Esophagus muscularis mucosa (tissue), 3 donors: ENCODE measurements around the gene CST4.

Experiments used
- CTCF ChIP-seq, 3 experiments: fragments of 200-600 bp in 2 of 3; fragments of 450-650 bp in 1 of 3; sonication (generic) in 2 of 3; IDR thresholded peaks; one replicate each; pipeline ENCODE4 v1.5.1; 2017 to 2019; ENCODE audit warnings: antibody characterized with exemption in 3 of 3, mild to moderate bottlenecking in 2 of 3, moderate library complexity in 1 of 3
- POLR2A ChIP-seq: fragments of 450-650 bp; IDR thresholded peaks from one replicate; pipeline ENCODE4 v1.6.1; 2017; ENCODE audit warnings: antibody characterized with exemption, moderate library complexity, mild to moderate bottlenecking, low read depth

- TF ChIP-seq POLR2A (no peak), CTCF (IDR thresholded peaks at IDR 0.05) (no peak)
These were observed 46.7 kb downstream of the CST4 start for GRCh38 chr20:23641936-23642751.
